Activated CD8-positive, alpha-beta T cell treated with anti-CD3 and anti-CD28 coated beads, Interleukin-2, amount 10 ng/mL, durations not matched to agents 7 days and 5 days (primary cell): ENCODE measurements around the gene LGALSL. TPM values are rescaled to one million over a fixed set of nuclear protein-coding genes. Genes with fewer than 3 reads are reported as not detected.
A peak's percentile ranks its signal among the peaks of the same experiment; 100 is the strongest.

ENCODE experiments used
- ATAC-seq: fragments of 150-1000 bp; cut with Tn5 transposase; one replicate; pipeline ENCODE4 v1.10.0; 2021; ENCODE audit warnings: moderate library complexity
- CTCF ChIA-PET: fragments of 350-600 bp; sonication (Branson Sonifier 250); formaldehyde crosslinking; loops from one replicate; lab custom pipeline; 2021; ENCODE audit warnings: antibody characterized with exemption; lab: Charles Lee
- POLR2A ChIA-PET: fragments of 350-600 bp; sonication (Branson Sonifier 250); formaldehyde crosslinking; loops from one replicate; lab custom pipeline; 2021; ENCODE audit warnings: antibody characterized with exemption; lab: Charles Lee
- DNase-seq: peaks from one replicate; pipeline ENCODE4 v3.0.0-alpha.2; 2020
- H3K27ac Mint-ChIP-seq: one replicate; pipeline ENCODE4 v1.8.0; 2021; ENCODE audit warnings: mild to moderate bottlenecking, mixed read lengths
- H3K27me3 Mint-ChIP-seq: one replicate; pipeline ENCODE4 v1.8.0; 2021; ENCODE audit warnings: low read depth, mixed read lengths
- H3K36me3 Mint-ChIP-seq: one replicate; pipeline ENCODE4 v1.8.0; 2021; ENCODE audit warnings: low read depth, mixed read lengths
- H3K4me1 Mint-ChIP-seq: one replicate; pipeline ENCODE4 v1.8.0; 2021; ENCODE audit warnings: low read depth, mixed read lengths
- H3K4me3 Mint-ChIP-seq: one replicate; pipeline ENCODE4 v1.8.0; 2021; ENCODE audit warnings: mild to moderate bottlenecking, mixed read lengths
- H3K9me3 Mint-ChIP-seq: one replicate; pipeline ENCODE4 v1.8.0; 2022; ENCODE audit warnings: mixed read lengths; ENCODE audit not compliant: insufficient read depth
- total RNA-seq, 2 experiments: library from RNA; stranded (reverse); gene quantifications; one replicate each; pipeline ENCODE4 v1.2.3, GENCODE V29; 2021

Gene LGALSL
- total RNA-seq, 2 experiments from 2014 or later: 0.73 to 1.1 TPM

DNA sequence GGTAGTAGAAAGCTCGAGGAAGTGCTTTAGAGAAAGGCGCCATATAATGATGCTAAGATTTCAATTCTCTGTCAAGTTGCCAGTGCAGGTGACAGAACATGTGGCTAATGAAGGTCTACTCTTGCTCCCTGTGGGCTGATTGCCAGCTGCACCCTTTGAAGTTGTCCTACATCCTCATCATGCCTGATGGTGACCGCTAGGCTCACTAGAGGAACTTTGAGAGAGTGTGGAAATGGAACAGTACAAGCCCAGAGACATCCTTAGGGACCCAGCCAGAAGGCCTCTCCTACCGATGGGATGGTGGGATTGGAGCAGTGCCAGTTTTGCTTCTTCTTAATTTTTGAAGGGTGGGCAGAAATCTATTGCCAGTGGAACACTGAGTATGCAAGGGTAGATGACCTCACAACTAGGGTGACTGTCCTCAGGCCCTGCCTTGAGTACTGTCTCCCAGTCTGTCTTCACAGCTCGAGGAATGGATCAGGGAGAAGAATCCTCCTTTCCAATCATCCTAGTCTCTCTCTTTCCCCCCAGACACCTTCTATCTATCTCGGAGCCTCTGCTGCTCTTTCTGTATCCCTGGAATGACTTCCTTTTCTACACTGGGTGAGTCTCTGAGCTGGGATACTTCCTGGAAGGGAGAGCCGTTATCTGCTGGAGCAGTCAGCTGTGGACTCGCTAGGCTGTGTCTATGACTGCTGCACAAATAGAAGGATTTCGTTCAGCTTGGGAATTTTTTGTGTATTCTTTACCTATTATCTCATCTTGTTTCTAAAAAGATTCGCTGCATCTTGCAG is 33.5 kb downstream of the LGALSL start:
- no peak overlapping the region for H3K27ac Mint-ChIP-seq
- H3K27me3 Mint-ChIP-seq: peaks cover 23% of the 10 kb centered on the region
- no peaks in the 10 kb centered on the region for H3K9me3 Mint-ChIP-seq
- ATAC-seq: no peak
- ChIA-PET CTCF (interaction anchor here (0.7 to 9.1 kb wide), 56 partner anchors 8 to 672 kb away, joined by 3 to 230 read pairs (median 4); partner anchors contain the start of gene AFTPH), POLR2A (interaction anchor here (0.6 to 0.8 kb wide), 2 partner anchors 14 to 575 kb away, joined by 3 read pairs; no protein-coding TSS in a partner anchor)
- no peaks in the 10 kb centered on the region for H3K36me3 Mint-ChIP-seq
- H3K4me1 Mint-ChIP-seq: peaks cover 23% of the 10 kb centered on the region
- no peak overlapping the region for H3K4me3 Mint-ChIP-seq
- DNase-seq: no peak

DNA sequence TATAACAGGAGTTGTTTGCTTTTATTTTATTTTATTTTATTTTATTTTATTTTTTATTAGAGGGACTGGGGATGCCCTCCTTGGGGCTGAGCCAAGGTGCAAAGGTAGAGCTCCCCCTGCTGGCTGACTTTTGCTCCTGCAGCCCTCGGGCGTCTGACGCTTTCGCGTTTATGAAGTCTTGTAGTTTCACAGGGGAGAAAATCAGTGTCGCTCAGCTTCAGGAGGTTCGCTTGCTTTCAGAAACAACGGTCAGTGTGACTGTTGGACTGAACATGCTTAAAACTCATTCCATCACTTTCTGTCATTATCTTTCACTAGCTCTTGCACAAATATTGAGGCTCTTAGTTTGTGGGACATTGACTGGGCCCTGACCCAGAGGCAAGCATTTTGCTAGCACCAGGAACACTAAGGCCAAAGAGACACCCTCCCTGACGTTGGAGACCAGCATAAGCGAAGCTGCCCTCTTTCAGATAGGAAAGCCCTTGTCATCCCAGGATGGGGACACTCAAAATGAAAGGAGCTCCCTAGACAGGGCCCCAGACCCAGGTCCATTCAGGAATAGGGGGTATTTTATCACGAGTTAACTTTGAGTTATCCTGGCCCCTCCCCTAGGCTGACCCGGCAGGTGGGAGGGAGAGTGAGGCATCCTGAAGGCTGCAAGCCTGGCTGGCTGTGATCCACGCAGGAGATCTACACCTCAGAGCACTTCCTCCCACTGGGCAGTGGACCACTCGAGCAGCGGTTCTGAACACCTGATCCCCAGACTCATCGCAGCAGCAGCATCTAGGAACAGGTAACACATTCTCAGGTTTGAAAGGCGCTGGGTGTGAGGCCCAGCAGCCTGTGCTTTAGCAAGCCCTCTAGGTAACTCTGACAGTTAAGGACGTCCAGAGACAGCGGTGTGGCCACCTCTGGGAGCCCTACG is 34.4 kb downstream of the LGALSL start:
- DNase-seq: peak; percentile 86
- H3K27ac Mint-ChIP-seq: no peak overlapping the region
- no peak overlapping the region for H3K4me3 Mint-ChIP-seq
- POLR2A ChIA-PET: interaction anchor here (0.8 kb wide), 1 partner anchor 15 kb away, joined by 3 read pairs; no protein-coding TSS in a partner anchor
- no peaks in the 10 kb centered on the region for H3K9me3 Mint-ChIP-seq
- CTCF ChIA-PET: interaction anchor here (0.6 to 9.1 kb wide), 58 partner anchors 8 to 673 kb away, joined by 3 to 230 read pairs (median 4); partner anchors contain the start of gene AFTPH
- peak; percentile 78 for ATAC-seq
- no peaks in the 10 kb centered on the region for H3K36me3 Mint-ChIP-seq
- H3K4me1 Mint-ChIP-seq: peaks cover 23% of the 10 kb centered on the region
- H3K27me3 Mint-ChIP-seq: peaks cover 26% of the 10 kb centered on the region

DNA sequence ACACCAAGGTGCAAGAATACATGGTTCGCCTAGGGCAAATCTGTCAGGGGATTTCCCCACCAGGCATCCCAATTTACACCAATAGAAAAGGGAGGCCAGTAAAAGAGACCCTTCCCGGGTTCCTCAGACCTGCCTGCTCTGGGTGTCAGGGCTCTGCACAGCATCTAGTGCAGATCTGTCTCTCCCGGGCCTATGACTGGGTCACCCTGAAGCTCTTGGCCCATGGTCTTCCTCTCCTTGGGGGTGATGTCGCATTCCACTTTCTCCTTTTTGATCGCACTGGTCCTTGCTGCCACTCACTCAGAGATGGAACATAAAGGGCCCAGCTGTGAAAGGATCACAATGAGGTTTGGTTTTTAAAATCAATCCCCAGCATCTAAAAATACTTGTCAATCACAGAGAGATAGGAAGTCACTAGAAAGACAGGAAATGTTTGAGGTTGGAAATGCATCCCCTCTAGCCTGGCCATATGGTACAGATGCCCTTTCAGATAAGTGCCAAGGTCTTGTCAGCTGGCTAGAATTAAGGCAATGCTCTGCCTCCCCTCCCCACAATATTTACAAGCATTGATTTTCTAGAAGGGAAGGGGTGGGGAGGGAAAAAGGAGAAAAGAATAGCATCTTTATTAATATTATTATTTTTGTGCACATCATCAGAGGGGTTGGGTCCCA is 35.3 kb downstream of the LGALSL start:
- Mint-ChIP-seq H3K9me3 (no peaks in the 10 kb centered on the region), H3K27me3 (peaks cover 33% of the 10 kb centered on the region), H3K4me3 (no peak overlapping the region), H3K4me1 (peaks cover 23% of the 10 kb centered on the region), H3K36me3 (no peaks in the 10 kb centered on the region), H3K27ac (no peak overlapping the region)
- peak; percentile 39 for ATAC-seq
- ChIA-PET CTCF (interaction anchor here (1.3 to 9.1 kb wide), 10 partner anchors 9 to 160 kb away, joined by 4 to 230 read pairs (median 14); partner anchors contain the start of gene AFTPH), POLR2A (no interaction called here)
- DNase-seq: no peak

DNA sequence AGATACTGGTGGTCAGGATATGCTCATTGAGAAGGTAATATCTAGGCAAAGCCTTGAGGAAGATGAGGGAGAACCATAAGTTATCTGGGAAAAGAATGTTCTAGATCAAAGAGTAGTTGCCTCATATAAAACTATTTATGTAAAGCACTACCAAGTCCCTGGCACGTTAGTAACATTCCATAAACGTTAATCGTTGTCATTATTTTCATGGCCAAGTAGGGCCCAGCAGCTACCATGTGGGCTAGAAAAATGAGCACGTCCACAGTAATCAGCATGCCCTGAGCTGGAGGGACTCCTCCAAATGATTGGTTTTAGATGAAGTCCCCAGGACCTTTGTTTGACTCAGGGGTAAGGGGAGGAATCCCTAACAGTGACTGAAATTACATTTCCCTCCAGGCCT is 37.5 kb downstream of the LGALSL start:
- Mint-ChIP-seq H3K36me3 (no peaks in the 10 kb centered on the region), H3K4me3 (no peak overlapping the region), H3K27me3 (peaks cover 26% of the 10 kb centered on the region), H3K4me1 (peaks cover 23% of the 10 kb centered on the region), H3K9me3 (no peaks in the 10 kb centered on the region), H3K27ac (no peak overlapping the region)
- ChIA-PET CTCF (interaction anchor here (1.3 kb wide), 1 partner anchor 160 kb away, joined by 5 read pairs; no protein-coding TSS in a partner anchor), POLR2A (no interaction called here)
- no peak for ATAC-seq
- no peak for DNase-seq

DNA sequence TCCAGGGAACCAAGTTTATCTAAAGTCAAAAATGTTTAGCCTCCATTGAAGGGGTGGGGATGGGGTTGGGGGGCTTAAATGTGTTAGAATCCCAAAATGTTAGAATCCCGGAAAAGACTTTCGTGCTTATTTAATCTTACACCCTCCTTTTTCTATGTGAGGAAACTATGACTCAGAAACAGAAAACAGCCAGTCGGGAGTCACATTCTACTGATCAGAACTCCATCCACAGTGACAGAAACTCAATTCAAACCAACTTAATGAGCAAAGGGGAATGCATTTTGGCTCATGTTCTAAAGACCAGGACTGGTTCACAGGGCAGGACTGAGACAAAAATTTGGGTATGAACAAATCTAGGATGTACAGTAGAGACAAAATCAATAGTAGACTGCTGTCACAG is 38.3 kb downstream of the LGALSL start:
- H3K27ac Mint-ChIP-seq: no peak overlapping the region
- H3K27me3 Mint-ChIP-seq: peaks cover 27% of the 10 kb centered on the region
- H3K4me1 Mint-ChIP-seq: peaks cover 23% of the 10 kb centered on the region
- DNase-seq (no peak), ATAC-seq (no peak)
- H3K9me3 Mint-ChIP-seq: no peaks in the 10 kb centered on the region
- no peaks in the 10 kb centered on the region for H3K36me3 Mint-ChIP-seq
- ChIA-PET POLR2A (no interaction called here), CTCF (interaction anchor here (1.3 kb wide), 1 partner anchor 161 kb away, joined by 5 read pairs; no protein-coding TSS in a partner anchor)
- no peak overlapping the region for H3K4me3 Mint-ChIP-seq

DNA sequence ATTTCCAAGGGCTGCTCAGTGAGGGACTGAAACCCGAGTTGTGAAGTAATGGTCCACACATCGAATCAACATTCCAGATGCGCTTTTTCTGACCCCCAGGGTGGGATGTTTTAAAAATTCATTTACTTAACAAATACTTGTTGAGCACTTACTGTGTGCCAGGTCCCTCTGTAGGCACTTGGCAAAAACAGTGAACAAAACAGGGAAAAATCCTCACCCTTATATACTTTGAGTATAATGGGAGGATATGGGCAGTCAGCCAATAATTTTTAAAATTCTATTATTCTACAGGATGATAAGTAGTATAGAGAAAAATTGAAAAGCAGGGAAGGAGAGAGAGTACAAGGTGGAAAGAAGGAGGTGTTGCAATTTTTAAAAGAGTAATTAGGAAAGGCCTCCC is 38.9 kb downstream of the LGALSL start:
- ATAC-seq (no peak), DNase-seq (no peak)
- H3K27ac Mint-ChIP-seq: no peak overlapping the region
- no peaks in the 10 kb centered on the region for H3K9me3 Mint-ChIP-seq
- peaks cover 31% of the 10 kb centered on the region for H3K27me3 Mint-ChIP-seq
- no peaks in the 10 kb centered on the region for H3K36me3 Mint-ChIP-seq
- peaks cover 23% of the 10 kb centered on the region for H3K4me1 Mint-ChIP-seq
- ChIA-PET POLR2A (no interaction called here), CTCF (interaction anchor here (1.5 kb wide), 1 partner anchor 30 kb away, joined by 5 read pairs; no protein-coding TSS in a partner anchor)
- no peak overlapping the region for H3K4me3 Mint-ChIP-seq

DNA sequence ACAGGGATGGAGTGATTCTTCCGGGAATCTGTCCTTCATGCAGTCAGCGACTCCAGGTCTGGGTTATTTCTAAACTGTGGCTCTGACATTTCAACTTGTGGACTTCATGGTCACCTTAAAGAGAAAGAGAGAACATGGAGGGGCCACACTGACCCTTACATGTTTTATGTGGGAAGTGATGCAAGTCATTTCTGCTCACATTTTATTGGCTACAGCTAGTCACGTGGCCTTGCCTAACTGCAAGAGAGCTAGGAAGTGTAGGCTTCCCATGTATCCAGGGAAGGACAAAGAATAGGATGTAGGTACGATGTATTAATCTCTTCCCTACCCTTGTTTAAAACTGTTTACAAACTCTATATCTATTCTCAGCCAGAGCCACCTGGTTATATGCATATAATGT is 39.8 kb downstream of the LGALSL start:
- Mint-ChIP-seq H3K27ac (no peak overlapping the region), H3K9me3 (no peaks in the 10 kb centered on the region), H3K4me1 (peaks cover 15% of the 10 kb centered on the region), H3K27me3 (peaks cover 38% of the 10 kb centered on the region), H3K36me3 (no peaks in the 10 kb centered on the region), H3K4me3 (no peak overlapping the region)
- ChIA-PET POLR2A (no interaction called here), CTCF (interaction anchor here (0.9 to 1.5 kb wide), 3 partner anchors 29 to 166 kb away, joined by 3 to 5 read pairs (median 3); no protein-coding TSS in a partner anchor)
- no peak for DNase-seq
- ATAC-seq: no peak

DNA sequence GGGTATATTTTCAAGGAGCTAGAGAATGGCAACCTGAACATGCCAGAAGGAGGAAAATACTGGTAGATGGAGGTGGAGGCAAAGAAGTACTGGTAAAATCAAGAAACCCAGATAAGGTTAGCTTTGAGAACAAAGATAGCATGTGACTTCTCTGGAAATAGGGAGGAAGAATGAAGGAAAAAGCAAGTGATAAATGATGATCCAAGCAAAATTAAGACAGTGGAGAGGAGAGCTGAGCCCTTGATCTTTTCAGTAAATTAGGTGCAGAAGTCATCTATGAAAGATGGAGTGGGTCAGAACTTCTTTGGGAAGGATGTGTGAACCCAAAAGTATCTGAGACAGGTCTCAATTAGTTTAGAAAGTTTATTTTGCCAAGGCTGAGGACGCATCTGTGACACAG is 44.5 kb downstream of the LGALSL start:
- POLR2A ChIA-PET: no interaction called here
- peaks cover 29% of the 10 kb centered on the region for H3K27me3 Mint-ChIP-seq
- no peak overlapping the region for H3K27ac Mint-ChIP-seq
- H3K4me3 Mint-ChIP-seq: no peak overlapping the region
- CTCF ChIA-PET: interaction anchor here (2.0 to 4.7 kb wide), 3 partner anchors 9 to 167 kb away, joined by 5 to 34 read pairs (median 12); no protein-coding TSS in a partner anchor
- peaks cover 8% of the 10 kb centered on the region for H3K4me1 Mint-ChIP-seq
- no peak for DNase-seq
- no peaks in the 10 kb centered on the region for H3K9me3 Mint-ChIP-seq
- H3K36me3 Mint-ChIP-seq: no peaks in the 10 kb centered on the region
- no peak for ATAC-seq

DNA sequence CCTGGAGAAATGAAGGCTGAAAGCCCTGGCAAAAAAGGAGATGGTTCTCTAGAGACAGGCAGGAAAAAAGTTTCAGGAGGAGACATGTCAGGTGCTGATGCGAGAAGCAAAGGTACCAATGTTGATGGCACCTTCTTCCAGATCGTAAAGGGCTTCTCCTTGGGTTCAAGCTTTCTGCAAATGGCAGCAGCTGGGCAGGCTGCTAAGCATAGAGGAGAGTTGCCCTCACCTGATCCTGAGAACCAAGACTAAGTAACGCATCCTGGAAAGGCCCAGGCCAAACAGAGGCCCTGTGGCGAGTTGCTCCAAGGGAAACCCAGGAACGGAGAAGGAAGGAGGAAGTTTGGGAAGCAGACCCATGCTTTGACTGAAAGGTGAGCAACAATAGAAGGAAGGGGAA is 46.6 kb downstream of the LGALSL start:
- no peak for ATAC-seq
- H3K9me3 Mint-ChIP-seq: no peaks in the 10 kb centered on the region
- H3K4me3 Mint-ChIP-seq: no peak overlapping the region
- peaks cover 23% of the 10 kb centered on the region for H3K27me3 Mint-ChIP-seq
- DNase-seq: no peak
- peaks cover 8% of the 10 kb centered on the region for H3K4me1 Mint-ChIP-seq
- H3K36me3 Mint-ChIP-seq: no peaks in the 10 kb centered on the region
- no peak overlapping the region for H3K27ac Mint-ChIP-seq
- POLR2A ChIA-PET: no interaction called here
- CTCF ChIA-PET: no interaction called here

DNA sequence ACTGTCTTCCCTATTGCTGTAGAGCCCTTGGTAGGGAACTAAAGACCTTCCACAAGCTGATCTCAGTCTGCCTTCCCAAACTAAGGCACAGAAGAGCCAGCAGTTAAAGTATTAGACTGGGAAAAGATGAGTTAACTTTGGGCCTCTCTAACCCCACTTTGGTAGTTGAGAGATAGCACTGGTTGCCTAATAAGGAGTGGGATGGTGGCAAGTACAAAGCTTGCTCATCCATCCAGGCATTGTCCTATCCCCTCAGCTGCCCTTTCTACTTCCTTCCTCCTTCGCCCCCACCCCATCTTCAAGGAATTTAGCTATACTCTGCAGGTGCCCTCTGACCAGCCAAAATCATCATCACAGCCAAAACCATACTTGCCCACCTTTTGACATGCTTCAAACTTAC is 48.0 kb downstream of the LGALSL start:
- Mint-ChIP-seq H3K27me3 (peaks cover 24% of the 10 kb centered on the region), H3K27ac (no peak overlapping the region), H3K36me3 (no peaks in the 10 kb centered on the region), H3K4me3 (no peak overlapping the region), H3K9me3 (no peaks in the 10 kb centered on the region), H3K4me1 (peaks cover 8% of the 10 kb centered on the region)
- ATAC-seq (no peak), DNase-seq (no peak)
- POLR2A ChIA-PET: no interaction called here
- CTCF ChIA-PET: interaction anchor here (1.4 kb wide), 1 partner anchor 14 kb away, joined by 7 read pairs; no protein-coding TSS in a partner anchor

DNA sequence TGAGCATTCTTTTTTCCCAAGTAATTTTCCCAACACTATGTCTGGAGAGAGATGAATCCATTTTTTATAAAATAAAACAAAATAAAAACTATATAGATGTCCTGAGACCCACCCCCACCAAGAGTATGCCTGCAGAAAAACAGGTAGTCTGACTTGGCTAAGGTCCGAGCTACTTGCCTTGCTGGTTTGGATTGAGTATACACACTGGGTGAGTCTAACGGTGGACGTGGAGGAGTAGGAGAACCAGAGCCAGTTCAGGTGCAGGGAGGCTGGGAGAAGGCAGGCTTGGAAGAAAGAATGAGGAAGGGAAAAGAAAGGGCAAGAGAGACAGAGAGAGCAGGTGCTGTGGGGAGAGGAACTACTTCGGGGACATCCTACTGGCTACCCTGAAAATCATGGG is 48.9 kb downstream of the LGALSL start:
- Mint-ChIP-seq H3K4me1 (peaks cover 8% of the 10 kb centered on the region), H3K27me3 (peaks cover 16% of the 10 kb centered on the region), H3K4me3 (no peak overlapping the region), H3K27ac (no peak overlapping the region), H3K9me3 (no peaks in the 10 kb centered on the region), H3K36me3 (no peaks in the 10 kb centered on the region)
- ATAC-seq: no peak
- no peak for DNase-seq
- ChIA-PET CTCF (interaction anchor here (0.7 to 2.4 kb wide), 4 partner anchors 12 to 20 kb away, joined by 3 to 12 read pairs (median 5); no protein-coding TSS in a partner anchor), POLR2A (no interaction called here)
